NK-92 (cell line): ENCODE data around the gene MSANTD2.
"Not testable (repeated sequence)": the region's sequence is repeated elsewhere in the genome, so short reads cannot be mapped to it uniquely, and the experiment has no call there.

Experiments used
- DNase-seq: peaks from one replicate; lab custom pipeline; 2025; ENCODE audit not compliant: unreplicated experiment; lab: John Stamatoyannopoulos, UW

The MSANTD2 gene

DNA sequence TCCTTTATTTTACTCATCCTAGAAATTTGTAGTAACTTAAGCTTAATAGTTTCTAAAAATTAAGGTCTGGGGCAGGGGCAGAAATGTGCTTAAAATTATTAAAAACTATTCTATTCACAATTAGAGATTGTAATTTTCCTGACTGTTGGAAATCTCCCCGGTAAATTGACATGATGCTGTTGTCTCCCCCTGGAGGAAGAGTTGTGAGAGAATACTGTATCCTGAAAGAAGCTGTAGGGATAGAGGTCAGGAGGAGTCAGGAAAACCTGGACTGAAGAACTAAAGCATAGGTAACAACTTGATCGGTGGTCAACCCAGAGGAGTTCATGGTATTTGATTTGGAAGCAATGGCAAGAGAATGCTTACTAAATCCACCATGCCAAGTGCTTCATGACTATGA is 21.9 kb downstream of the MSANTD2 start:
- no peak for DNase-seq

DNA sequence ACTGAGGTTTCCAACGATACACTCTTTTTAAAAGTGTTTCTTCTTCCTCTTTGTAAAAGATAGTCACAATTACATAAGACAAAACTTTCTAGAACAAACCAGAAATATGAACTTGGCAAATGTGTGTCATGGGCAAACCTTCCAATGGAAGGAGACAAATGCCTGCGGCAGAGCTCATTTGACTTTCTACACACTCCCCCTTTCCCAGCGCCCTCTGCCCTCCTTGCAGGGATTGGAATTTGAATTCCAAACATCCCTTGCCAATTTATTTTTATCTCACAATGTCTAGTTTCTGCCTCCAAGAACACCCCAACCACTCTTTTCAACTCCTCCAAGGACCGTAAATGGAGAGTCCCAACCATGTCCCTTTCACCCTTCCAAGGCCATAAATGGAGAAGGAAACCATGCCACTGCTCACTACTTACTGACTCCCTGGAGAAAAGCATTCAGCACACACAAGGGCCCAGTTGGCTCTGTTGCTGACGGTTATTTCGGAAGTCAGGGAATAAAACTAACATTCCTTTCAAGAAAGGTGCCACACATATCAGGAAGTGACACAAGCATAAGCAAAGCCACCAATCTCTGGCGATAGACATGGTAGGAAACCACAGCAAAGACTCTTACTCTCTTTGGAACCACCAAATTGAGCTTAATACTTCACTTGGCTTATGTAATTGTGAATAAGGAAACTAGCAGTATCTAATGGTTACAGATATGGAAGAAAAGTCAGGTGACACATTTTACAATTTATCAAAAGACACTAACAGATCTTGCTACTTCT is 23.2 kb downstream of the MSANTD2 start:
- no peak for DNase-seq

DNA sequence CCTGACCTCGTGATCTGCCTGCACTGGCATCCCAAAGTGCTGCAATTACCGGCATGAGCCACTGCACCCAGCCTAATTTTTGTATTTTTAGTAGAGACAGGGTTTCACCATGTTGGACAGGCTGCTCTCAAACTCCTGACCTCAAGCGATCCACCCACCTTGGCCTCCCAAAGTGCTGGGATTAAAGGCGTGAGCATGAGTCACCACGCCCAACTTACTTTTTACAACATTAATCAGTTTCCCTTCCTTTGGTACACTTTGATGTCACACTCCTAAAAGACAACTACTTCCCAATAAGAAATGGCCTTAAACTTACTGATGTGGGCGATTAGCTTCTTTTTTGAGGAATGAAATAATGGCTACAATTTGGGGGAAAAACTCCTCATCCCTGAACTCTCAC is 29.2 kb downstream of the MSANTD2 start:
- DNase-seq: not testable (repeated sequence)

- no peak for DNase-seq
These were observed 30.1 kb downstream of the MSANTD2 start for GRCh38 chr11:124769806-124770774.

DNA sequence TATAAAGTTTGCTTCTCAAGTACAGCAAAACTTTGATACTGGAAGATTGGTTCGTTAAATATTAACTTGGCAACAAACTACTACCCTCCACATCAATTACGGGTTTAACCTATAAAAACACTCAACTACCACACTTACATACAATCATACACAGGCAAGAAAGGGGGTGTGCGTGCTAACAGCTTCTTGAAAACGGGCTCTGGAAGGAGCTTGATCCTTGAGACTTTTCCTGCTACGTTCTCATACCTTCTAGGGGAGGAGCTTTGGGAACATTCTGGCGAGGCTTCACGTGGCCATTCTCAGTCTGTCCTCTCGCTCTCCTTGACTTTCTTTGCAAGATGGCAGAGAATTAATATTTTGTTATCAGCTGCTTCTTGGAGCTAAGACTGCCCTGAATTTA is 31.3 kb downstream of the MSANTD2 start:
- no peak for DNase-seq

DNA sequence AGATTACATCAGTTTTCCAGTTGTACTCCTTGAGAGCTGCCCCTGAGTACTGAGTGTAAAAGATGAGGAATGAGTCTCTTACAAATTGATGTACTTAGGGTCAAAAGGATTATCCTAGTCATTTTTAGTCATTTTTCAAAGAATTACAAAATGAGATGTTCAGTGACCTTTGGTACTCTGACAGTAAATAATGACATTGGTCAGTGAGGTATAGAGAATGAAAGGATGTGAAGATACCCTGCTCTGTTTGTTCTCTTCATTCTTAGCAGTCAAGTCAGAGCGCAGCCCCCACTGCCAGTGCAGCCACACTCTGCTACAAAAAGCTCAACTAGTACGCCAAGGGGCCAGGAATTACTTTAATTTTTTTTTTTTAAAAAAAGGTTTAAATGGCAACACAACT is 34.0 kb downstream of the MSANTD2 start:
- DNase-seq: no peak

GRCh38 chr11:124763156-124763947 is 36.9 kb downstream of the MSANTD2 start:
- DNase-seq: no peak

- DNase-seq: no peak
These were observed 37.5 kb downstream of the MSANTD2 start for GRCh38 chr11:124762624-124763155.

DNA sequence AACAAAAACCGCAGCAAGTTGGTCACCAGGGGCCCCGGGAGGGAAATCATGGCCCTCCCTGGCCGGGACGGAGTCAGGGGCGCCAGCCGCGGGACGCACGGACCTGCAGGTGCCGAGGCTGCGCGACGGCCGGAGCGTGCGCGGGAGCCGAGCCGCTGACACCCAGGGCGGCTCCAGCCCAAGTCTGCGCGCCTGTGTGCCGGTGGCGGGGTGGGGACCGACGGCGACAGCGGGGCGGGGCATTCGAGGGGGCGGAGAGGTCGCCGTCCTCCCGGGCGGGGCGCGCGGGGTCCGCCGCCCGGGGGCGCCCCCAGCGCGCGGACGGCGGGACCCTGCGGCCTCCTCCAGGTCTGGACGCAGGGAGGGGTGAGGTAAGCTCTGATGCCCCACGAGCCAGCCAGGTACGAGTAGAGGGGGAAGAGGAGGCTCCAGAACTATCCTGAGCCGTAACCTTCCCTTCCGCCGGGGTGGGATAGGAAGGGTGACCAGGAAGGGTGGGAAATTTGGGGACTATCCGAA is 38.0 kb downstream of the MSANTD2 start, which contains the start of gene ESAM:
TSS of gene ESAM (minus strand) at position 186 of the 519 bp plus-strand sequence. CDS start at position 50, 136 bp downstream.
- DNase-seq: no peak

DNA sequence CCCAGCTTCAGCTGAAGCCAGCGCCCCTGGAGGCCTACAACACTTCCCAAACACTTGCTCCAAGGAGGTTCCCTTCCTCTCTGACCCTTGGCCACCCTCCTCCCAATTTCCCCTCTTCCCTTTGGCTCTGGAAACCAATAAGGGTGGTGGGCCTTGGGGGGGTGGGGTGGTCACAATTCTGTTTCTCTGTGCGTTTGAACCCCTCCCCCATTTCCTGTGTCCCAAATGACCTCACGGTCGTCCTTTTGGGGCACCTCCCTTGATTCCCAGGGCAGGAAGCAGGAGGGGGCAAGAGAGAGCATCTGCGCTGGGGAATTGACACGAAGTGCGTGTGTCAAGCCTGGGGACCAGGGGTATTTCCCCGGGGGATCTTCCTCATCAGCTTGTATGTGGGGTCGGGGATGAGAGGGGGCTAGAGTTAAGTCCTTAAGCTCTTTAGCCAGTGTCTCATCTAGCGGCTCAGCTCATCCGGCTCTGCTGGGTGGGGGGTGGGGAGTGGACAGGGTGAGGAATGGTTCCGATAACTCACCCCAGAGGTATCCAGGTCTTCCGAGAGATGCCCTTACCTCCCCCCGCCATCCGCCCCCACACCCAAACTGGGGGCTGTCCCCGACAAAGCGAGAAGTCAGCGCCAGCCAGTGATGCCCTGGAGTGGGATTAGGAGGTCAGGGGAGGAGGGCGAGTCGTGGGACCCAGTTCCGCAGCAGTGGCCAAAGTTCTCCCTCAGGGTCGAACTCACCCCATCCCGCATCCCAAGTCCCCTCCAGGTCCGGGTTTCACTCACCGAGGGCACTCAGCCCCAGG is 38.7 kb downstream of the MSANTD2 start:
- no peak for DNase-seq

DNA sequence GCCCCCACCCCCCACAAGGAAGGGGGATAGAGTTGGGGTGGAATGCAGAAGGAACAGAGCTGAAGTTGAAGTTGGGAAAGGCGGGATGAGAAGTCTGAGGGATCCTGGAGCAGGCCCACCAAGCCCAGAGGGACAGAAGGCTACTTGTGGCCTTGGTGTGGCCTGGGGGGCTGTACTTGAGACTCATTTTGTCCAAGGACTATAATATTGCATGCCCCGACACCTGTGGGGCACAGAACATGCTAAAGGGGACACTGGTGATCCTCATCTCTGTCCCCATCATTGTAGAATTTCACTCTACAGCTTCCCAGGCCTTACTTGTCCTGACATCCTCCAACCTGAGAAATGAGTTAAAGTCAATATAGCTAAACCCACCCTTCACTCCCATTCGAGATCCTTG is 39.4 kb downstream of the MSANTD2 start:
- DNase-seq: no peak

DNA sequence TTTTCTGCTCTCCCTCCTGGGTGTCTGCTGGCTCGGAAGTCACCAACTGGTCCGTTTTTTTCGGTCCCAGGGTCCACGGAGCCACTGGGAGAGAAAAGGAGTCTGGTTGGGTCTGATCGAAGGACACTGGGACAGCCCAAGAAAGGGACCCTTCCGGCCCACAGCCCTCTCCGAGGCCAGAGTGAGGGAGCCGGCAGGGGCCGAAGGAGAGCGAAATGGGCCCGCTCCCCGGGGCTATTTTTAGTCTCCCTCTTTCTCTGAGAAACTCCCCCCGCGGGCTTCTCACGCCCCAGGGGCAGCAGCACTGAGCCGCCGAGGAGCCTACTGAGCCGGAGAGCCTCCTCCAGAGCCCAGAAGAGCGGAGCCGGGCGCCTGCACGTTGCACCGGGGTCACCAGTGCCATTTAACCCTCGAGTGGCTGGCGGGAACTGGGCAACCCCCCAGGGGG is 40.0 kb downstream of the MSANTD2 start:
- DNase-seq: no peak

DNA sequence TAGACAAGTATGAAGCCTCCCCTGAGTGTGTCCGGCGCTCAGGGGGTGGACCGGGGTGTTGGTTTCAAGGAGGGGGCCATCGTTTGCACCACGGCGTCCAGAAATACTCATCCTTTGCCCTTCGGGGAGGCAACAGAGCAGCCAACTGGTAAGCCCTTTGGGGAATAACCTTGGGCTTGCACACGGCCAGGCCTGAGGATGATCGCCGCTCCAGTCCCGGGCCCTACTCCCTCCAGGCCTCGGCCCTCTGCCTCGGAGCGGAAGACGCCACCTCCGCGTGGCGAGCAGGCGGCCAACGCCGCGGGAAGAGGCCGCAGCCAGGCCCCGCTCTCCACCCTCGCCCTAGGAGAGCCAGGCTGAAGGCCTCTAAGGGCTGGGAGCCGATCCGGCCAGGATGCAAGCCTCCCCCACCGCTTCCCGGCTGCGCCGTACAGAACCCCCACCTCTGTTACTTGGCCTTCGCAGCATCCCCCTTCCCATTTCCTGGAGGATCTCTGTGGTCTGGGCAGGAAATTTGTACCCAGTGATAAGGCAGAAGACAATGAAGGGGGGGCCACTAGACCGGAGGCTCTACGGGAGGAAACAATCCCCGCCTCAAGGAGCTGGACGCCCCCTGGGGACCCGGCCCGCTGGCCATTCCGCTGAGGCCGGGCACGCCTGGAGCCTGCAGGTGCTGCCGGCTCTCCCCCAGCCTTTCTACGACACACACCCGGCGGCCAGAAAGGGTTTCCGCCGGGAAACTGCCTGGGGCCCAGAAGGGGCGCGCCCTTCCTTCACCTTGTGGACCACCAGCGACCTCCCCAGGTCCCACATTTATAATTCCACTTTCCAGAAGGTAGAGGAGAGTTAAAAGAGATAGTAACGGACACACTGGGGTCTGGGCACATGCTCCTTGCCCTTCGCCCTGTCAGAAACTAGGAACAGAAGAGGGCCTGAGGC is 40.7 kb downstream of the MSANTD2 start:
- no peak for DNase-seq

DNA sequence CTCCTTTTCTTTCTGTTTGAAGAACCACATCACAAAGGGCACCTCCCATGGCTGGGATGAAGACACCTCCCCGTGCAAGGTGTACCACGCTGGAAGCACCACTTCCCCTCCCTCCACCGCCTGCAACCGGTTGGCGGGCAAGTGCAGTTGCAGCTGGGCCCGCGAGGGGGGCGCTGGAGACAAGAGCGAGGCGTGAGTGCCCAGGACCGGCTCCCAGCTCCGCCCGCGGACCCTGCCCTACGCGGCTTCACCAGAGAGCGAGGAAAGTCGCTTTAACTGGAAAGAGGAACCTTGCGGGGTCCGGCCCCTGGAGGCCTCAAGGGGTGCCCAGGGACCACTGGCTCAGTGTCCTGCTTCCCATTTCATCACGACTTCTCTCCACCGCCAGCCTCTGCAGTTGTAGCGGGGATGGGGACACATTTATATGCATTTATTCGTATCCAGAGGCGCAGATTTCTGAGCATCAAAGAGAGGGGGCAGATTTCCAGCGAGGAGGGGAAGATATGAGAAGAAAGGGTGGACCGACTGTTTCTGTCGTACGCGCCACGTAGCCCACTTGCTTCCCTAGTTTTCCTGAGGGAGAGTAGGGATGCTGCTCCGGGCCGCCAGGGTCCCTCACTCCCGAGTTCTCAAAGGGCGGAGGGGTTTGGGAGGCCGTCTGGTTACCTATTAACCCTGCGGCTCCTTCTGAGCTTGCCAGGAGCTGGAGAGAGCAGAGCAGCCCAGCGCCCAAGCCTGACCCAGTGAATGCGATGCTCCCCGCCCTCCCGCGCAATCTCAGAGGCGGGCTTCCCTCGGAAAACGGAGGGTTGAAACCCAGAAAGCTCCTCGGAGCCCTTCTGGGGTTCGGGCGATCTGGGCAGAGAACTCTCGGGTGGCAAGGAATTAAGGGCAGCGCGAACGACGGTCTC is 41.6 kb downstream of the MSANTD2 start:
- DNase-seq: no peak

DNA sequence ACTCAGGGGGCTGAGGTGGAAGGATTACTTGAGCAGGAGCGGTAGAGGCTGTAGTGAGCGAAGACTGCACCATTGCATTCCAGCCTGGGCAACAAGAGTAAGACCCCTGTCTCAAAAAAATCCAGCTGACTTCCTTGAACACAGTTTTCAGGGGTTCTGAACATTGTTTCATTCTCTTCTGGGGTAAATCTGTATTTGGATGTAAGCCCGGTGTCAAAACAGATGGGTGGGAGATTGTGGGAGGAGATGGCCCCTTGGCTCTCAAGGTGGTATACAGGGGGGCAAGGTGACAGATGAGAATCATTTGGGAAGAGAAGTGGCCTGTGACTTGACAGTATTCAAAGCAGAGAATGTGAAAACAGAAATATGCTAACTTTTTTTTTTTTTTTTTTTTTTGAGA is 42.9 kb downstream of the MSANTD2 start:
- DNase-seq: no peak

DNA sequence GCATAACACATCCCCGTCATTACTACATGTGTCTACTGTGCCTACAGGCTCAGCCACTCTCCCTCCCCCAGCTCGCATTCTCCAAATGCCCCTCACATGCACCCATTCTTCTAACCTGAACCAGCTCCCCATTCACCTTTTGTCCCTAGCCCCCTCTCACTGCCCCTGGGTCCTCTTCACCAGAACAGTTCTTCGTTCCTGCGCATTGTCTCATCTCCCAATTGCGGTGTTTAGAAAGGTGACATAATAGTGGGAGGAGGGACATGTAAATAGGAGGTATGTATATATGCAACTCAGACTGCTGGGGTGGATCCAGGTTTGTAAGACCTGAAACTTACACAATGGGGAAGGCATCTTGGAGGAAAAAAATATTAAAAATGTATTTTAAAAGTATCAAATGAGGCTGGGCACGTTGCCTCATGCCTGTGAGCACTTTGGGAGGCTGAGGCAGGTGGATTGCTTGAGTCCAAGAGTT is 43.4 kb downstream of the MSANTD2 start:
- DNase-seq: no peak

GRCh38 chr11:124756033-124756752 is 44.0 kb downstream of the MSANTD2 start:
- no peak for DNase-seq
